Activated CD4-positive, alpha-beta T cell treated with anti-CD3 and anti-CD28 coated beads for 48 hours (primary cell): ENCODE data around the gene URGCP.

ENCODE experiments used
- DNase-seq: peaks from one replicate; pipeline ENCODE4 v3.0.0-alpha.2; 2020

Gene URGCP

GRCh38 chr7:43906331-43907010 is at the start of gene URGCP:
Gene URGCP, minus strand, starts transcription at chr7:43906596. Its CDS starts 21 bp downstream, at chr7:43906575.
- DNase-seq: peak; percentile 63

DNA sequence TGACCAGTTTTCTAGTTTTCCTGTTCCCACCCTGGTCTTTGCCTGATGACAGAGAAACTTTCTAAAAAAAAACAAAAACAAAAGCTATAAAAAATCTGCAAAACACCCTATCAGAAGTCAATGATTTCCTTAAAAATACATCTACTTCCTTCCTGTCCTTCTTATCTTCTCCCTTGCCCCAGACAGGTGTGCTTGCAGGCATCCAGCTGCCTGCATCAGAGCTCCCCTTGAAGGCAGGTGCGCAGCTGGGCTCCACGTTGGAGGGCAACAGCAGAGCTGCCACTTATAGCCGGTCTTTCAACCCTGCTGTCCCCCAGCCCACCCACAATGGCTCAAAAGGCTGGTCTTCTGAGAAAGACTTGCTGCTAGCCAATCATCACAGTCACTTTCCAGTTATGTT is 49.6 kb upstream of the URGCP start:
- no peak for DNase-seq

DNA sequence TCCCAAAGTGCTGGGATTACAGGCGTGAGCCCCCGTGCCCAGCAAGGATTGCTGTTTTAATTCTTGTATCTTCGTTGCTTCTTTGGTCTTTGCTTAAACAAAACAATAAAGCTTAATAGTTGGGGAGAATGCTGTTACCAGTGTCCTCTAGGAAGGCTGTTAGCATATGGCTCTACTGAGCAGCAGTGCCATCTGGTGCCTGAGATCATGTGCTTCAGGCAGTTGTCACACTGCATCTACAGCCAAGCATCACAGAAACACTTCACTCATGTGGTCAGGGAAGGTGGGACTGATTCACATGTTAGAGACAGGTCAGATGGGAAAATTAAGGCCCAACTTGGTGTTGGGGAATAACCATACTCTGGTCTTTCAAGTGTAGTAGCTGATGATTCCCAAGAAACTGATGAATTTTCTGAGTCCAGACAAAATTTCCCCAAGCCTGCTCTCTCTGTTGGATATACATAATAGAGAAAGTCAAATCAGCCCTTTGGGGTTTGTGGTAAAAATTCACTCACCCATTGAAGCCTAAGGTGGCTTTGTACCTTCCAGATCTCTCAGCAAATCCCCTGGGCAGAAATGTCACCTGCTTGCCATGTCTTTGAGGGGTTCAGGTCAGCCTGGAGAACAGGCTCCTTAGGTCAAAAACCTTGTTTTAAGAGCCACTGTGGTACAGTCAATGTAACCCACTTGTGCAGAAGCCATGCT is 48.3 kb upstream of the URGCP start:
- peak; percentile 35 for DNase-seq

DNA sequence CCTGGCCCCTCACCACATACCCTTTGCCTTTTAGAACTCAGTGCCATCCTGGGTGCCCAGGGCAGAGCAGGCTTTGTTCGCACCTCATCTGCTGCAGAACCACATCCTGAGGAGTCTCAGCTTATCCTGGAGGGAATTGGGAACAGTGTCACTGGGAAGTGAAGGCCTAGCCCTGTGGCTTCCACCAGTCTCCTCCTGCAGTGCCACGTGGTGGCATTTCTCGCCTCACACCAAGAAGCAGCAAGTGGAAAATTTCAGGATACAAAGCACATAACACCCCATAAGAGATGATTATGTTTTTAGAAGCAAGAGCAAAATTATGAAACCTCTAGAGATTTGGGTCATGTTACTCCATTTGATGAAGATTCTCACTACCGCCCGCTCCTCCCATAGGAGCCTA is 46.7 kb upstream of the URGCP start:
- no peak for DNase-seq

DNA sequence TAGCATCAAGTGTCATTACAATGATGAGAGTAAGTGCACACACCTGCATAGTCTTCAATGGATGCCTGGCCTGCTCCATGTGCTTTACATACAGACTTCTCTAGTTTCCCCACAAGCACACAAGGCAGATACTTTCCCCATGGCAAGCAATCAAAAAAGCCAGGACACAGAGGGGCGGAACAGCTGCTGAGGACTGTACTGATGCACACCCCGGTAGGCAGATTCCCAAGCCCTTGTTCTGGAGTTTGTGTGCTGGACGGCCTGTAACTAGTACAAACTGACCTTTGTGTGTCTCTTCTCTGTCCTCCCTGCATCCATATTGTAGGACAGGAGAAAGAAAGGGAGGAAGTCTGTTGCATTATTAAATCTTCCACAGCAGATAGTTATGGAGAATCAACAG is 45.6 kb upstream of the URGCP start:
- no peak for DNase-seq

DNA sequence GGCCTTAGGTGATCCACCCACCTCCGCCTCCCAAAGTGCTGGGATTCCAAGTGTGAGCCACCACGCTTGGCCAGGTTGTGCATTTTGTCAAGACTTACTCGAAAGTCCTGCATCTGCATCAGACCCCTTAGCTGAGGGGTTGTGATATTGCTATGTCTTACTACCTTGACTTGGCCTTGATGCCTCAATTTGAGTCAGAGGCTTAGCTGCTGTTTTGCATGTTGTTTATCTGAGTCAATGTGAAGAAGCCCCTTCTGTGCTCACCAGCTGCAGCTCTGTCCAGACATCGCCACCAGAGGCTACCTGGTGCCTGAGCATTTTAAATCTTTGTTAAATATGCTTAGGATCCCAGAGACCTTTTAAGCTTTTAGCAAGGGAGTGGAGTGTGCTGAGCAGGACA is 37.9 kb upstream of the URGCP start:
- no peak for DNase-seq

GRCh38 chr7:43943417-43944187 is 37.2 kb upstream of the URGCP start:
- no peak for DNase-seq

GRCh38 chr7:43942997-43943396 is 36.6 kb upstream of the URGCP start:
- DNase-seq: no peak

- DNase-seq: no peak
Observed at GRCh38 chr7:43942250-43942649, 35.9 kb upstream of the URGCP start.

DNA sequence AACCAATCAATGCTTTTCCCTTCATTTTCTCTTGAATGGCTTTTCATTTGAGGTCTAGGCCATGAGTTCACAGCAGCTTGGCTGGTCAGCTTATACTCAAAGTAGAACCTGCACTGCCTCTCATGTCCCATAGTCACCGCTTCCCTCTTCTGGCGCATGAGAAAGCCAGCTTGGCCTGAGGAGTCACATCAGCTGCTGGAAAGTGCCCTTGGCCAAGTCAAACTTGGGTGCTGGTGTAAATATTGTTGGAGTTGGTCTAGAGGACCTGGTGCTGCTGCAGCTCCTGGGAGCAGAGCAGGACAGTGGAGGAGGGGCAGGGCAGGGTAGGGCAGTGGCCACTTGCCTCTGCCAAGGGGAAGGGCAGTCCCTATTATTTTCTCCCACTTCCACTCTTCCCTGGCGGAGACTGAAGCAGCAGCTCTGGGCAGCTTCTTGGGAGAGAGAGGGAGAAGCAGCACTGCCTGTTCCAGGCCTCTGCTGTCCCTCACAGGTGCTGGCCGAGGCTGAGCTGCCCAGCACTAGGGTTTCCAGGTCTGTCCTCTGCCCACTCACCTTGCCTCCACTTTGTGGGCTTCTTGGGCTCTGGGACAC is 32.6 kb upstream of the URGCP start:
- no peak for DNase-seq

DNA sequence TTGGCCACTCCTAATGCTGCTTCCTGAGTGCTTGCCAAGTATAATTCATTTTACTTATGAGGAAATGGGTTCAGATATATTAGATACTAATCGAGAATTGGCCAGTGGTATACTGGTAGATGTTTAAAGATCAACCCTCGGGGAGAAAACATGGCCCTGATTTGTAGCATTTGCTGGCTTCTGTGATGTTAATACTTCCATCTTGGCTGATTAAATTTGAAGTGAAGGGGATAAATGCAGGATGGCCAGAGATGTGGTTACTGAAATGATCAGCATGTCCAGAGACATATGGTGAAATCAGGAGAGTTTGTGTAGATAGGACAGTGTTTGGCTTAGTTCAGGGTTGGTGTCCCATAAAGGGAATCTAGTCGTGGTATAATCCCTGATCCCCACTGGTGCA is 31.0 kb upstream of the URGCP start:
- no peak for DNase-seq

DNA sequence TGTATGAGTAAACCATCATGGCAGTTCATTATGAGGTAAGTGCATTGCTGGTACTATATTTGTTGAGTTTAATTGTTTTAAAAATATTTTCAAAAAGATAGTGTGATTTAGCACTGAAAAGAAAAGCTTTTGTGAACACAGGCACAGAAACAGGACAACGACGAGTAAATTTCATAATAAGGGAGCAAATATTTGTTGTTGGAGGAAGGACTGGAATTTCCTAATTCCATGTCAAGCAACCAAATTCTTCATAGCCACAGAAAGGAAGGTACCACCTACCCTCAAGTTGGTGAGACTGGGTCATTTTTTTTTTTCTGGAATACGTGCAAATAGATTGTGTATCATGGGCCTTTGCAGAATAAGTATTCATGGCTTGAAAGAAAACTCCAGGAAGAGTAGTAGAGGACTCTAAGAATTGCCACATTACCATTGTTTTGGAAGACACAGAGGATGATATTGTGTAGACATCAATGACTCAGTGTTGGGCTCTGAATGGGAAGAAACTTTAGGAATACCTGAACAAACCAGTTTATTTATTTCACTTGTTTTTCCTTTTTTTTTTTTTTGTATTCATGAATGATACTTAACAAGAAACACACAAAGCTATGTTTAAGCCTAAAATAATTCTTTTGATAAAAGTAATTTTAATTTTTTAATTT is 27.6 kb upstream of the URGCP start:
- DNase-seq: no peak

DNA sequence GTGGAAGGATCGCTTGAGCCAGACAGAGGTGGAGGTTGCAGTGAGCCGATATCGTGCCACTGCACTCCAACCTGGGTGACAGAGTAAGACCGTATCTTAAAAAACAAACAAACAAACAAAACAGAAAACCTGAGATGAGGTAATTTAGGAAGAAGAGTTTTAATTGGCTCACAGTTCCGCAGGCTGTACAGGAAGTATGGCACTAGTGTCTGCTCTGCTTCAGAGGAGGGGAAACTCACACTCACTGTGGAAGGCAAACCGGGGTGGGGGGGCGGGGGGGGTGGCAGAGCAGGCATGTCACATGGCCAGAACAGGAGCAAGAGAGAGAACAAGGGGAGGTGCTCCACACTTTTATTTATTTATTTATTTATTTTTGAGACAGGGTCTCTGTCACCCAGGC is 24.9 kb upstream of the URGCP start:
- DNase-seq: no peak

DNA sequence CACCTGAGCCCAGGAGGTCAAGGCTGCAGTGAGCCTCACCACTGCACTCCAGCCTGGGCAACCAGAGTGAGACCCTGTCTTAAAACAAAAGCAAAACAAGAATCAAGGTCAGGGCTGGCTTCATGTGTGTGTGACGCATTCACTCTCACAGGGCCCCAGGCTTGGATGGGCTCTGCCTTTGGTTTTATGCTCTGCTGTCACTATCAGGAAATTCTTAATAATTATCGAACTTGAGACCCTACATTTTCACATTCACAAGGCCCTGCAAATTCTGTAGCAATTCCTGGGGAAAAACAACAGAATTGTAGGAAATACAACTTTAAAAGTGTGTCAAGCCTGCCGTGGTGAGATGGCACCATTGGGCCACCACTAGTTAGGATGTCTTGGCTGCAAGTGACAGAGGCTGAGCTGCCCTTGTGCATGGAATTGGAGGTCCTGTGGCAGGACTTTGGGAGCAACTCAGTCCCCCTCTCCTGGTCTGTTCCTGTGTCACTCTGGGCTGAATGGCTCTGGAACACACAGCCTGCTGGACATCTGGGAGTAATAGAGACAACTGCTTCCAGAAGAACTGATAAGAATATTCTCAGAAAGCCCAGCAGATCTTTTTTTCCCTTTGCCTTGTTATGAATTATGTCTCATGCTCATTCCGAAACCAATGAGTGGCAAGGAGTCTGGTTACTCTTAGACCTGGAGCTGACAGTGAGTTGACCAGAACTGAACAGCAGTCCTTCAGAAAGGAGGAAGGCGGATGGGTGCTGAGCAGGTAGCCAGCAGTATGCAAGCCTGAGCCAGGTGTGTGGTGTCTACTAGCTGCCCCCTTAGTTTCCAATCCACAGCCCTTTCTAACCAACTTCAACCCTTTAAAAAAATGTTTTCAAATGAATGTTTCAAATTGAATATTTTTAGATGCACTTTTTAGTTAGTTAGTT is 23.4 kb upstream of the URGCP start:
- no peak for DNase-seq

GRCh38 chr7:43927810-43928209 is 21.4 kb upstream of the URGCP start:
- DNase-seq: no peak

GRCh38 chr7:43926798-43927123 is 20.4 kb upstream of the URGCP start:
- no peak for DNase-seq

DNA sequence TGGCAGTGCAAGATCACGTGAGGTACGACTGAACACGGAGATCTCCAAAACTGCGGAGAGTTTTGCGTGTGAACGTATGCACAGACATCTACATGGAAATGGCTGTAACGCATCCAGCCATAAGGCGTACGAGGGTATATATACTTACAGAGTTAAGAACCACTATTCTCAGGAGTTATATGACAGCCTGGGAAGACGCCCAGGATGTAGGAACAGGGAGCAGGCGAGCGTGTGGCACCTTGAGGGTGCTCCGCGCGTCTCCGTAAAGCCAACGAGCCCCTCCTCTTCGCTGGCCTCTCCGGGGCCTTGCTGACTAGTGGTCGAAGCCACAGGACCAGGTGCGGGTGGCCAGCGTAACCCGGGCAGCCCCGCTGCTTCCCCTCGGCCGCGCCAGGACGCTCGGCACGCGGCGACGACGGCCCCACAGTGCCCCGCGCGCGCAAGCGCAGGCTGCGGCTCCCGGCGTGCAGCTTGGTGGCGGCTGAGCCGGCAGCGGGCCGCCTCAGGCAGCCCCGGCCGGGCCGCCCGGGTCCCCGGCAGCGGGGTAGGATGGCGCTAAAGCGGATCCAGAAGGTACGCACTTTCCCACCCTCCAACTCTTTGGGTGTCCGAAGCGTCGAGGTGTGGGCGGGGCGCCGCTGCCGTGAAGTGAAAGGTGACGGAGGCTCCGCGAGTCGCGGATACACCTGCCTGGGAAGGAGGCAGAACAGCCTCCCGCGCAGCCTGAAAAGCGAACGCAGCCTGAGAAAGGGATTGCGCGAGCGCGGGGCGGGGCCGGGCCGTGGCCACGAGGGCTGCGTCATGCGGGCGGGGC is 19.8 kb upstream of the URGCP start, which contains the start of gene UBE2D4:
UBE2D4 (plus strand) TSS at position 453 of the 814 bp plus-strand sequence; CDS start at position 550, 97 bp downstream.
- peak; percentile 94 for DNase-seq

GRCh38 chr7:43922726-43923125 is 16.3 kb upstream of the URGCP start:
- DNase-seq: no peak

- no peak for DNase-seq
Observed at GRCh38 chr7:43921423-43921822, 15.0 kb upstream of the URGCP start.

GRCh38 chr7:43915907-43916306 is 9.5 kb upstream of the URGCP start:
- no peak for DNase-seq

- DNase-seq: no peak
Observed at GRCh38 chr7:43914795-43915194, 8.4 kb upstream of the URGCP start.
